HL-60/S4 treated with phorbol 12-myristate 13-acetate at 8.2 ng/mL for 4 days and 3 days (cell line): Measurements from ENCODE around the gene ABHD11.
"Not testable (repeated sequence)": the region's sequence is repeated elsewhere in the genome, so short reads cannot be mapped to it uniquely, and the experiment has no call there.

ENCODE experiments used
- in situ Hi-C: fragments of 300-500 bp; cut with MboI; formaldehyde crosslinking; loops from 2 replicates; pipeline ENCODE4 v1.15.0; 2022; ENCODE audit warnings: low sequenced_read_pairs

Gene ABHD11

GRCh38 chr7:73746378-73746777 is 7.8 kb upstream of the ABHD11 start:
- in situ Hi-C loops: no loop called here

DNA sequence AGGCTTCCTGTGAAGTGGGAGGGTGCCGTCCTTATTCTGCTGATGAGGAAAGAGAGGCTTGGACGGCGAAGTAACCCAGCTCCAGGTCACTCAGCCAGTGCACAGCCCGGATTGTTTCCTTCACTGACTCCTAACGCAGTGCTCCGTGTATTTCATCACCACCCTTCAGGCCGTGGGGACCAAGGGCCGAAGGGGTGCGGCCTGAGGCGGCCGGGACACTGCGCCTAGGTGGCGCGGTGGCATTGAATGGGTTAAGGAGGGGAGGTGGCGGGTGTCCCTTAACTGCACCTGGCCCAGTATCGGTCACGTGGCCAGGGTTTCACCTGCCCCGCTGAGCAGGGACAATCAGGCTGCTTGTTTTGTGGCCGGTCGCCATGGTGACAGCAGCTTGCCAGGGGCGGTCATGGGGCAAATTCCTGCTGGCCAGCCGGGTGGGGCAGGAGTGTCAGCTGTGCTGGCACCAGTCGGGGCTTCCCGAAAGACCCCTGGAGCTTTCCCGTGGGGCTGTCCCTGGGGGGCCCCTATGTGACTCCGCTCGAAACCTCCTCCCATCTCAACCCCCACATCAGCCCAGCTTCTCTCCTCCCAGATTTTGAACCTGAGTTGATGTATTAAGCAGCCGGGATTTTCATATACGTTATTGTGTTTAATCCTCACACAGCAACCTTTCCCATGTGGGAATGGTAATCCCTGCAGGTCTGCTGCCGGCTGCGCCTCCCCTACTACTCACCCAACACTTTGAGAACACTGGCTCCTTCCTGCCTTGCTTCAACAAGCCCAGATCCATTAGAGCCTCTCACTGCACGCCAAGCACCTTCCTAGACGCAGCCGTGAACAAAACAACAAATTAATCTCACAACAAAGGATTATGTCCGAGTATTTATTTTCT is 4.4 kb upstream of the ABHD11 start:
- in situ Hi-C loops: no loop called here

DNA sequence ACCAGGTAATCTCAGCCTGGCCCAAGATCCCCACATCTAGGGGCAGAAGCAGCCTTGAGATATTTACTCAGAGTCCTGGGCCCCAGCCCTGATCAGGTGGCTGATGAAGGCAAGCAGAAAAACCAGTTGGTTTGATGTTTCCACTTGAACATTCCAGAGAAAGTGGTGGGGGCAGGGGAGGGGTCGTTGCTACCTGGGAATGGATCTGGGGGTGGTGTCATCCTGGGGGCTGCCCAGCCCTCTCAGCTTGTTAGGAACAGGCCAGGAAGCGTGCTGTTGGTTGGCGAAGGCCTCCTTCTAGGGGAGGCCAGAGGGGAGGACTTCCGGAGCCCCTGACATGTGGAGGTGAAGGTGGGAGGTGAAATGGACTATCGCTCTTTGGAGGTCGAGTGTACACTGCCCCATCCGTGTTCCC is 3.7 kb upstream of the ABHD11 start:
- in situ Hi-C loops: no loop called here

DNA sequence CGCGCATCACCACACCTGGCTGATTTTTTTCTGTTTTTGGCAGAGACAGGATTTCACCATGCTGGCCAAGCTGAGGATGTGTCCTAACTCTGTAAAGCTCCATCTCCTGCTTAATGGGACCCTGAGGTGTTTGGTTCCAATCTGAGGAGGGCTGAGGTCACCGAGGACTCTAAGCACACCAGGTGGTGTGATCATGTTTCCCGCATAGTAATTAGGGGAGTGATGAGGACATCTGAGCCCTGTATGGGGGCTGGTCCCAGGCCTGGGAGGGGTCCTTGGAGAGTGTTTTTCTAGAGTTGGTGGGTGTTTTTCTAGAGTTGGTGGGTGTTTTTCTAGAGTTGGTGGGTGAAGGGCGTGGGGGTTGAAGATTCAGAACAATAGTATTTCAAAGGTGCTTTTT is 3.0 kb upstream of the ABHD11 start:
- in situ Hi-C loops: no loop called here

DNA sequence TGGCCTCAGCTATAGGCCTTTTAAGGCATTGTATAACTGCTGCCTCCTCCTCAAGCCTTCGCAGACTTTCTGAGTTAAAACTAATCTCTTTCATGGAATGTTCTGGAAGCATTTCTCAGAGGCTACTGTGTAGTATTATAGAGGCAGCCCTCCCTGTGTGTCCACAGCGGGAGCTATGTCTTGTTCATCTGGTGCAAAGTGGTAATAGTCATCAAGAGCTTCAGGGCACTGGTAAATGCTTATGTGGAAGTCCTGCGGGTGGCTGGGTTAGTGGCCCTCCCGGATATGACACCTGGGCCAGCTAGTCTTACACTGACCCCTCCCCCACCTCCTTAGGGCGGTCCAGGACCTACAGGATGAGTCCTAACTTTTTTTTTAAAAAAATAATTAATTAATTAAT is 2.2 kb upstream of the ABHD11 start:
- in situ Hi-C loops: no loop called here

DNA sequence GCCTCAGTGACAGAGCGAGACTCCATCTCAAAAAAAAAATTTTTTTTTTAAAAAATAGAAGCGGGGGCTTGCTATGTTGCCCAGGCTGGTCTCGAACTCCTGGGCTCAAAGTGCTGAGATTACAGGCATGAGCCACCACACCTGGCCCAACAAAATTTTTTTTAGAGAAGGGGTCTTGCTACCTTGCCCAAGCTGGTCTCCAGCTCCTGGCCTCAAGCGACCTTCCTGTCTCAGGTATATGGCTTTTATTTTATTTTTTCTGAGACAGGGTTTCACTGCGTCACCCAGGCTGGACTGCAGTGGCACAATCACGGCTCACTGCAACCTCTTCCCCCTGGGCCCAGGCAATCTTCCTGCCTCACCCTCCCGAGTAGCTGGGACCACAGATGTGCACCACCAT is 1.6 kb upstream of the ABHD11 start:
- in situ Hi-C loops: no loop called here

GRCh38 chr7:73739387-73739767 is 775 bp upstream of the ABHD11 start:
- in situ Hi-C loops: no loop called here

DNA sequence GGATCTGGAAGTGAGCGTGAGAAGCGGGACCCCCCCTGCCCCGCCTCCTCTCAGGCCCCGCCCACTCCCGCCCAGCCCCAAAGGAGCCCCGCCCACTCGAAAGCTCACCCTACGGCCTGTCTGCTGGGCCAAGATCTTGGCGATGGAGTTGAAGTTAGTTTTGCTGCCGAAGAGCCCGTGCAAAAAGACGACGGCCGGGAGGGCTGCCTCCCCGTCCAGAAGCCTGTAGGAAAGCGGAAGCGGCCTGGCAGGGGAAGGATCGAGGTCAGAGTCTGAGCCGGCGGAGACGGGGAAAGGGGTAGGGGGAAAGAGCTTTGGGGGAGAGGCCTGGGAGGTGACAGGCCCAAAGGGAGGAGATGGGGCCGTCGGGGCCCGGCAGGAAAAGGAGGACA is 386 bp downstream of the ABHD11 start:
- in situ Hi-C loops: no loop called here

DNA sequence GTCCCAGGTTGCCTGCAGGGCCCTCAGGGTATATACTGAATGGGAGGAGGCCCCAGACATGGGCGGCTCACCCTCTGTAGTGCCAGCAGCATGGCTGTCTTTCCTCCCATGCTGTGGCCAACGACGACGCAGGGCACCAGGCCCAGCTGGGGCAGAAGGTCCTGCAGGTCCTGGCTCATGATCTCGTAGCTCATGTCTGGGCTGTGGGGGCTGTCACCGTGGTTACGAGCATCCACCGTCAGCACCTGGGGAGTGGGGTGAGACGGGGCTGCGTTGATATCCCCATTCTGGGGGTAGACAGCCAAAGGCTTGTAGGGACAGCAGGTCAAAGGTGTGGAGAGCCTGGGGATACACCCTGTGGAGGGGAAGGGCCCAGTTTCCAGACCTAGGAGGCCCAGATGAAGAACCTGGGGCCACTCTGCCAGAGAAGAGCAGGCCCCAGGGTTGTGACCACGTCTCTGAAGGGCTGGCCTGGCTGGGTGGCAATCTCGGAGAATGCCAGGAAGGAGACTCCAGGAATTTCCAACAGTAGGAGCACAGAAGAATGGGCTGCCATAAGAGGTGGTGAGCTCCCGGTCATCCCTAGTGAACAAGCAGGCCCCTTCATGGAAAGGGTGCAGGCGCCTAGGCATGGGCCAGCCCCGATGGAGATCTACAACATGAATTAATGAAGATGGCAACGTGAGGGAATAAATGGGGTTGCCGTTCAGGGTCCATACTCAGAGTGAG is 947 bp downstream of the ABHD11 start:
- in situ Hi-C loops: no loop called here

DNA sequence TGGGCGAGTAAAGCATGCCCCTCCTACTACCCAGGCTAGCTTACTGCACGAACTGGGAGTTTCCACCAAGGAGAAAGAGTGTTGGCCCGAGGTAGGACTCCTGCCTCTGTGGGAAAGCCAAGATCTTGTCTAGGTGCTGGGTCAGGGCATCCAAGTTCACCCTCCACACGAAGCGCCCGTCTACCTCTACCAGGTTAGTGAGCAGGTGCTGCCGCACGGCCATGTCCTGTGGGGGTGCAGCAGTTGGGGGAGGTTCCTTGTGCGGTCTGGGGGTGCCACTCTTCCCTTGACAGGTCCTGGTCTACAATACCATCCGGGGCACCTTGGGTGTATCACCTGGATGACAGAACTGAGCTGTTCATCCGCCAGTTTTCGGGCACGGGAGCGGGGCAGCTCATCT is 1.7 kb downstream of the ABHD11 start:
- in situ Hi-C loops: no loop called here

DNA sequence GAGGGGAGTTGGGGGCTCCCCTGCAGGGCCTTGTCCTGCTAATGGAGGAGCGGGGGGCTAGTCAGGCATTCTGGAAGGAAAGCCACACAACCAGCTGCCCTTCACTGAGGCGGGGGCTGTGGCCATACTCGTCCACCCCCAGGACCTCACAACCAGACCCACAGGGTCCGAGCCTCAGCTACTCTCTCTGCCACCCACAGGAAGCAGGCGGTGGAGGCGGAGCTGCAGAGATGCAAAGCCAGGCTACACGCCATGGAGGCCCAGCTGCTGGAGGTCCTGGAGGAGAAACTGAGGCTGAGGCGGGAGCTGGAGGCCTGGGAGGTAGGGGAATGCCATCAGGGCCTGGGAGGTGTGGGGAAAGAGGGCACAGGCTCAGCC is 3.1 kb downstream of the ABHD11 start:
- in situ Hi-C loops: no loop called here

GRCh38 chr7:73734619-73735527 is 3.7 kb downstream of the ABHD11 start:
- in situ Hi-C loops: no loop called here

- in situ Hi-C loops: no loop called here
Observed at GRCh38 chr7:73732397-73732796, 6.2 kb downstream of the ABHD11 start.

- in situ Hi-C loops: no loop called here
Observed at GRCh38 chr7:73730485-73730884, 8.1 kb downstream of the ABHD11 start.

DNA sequence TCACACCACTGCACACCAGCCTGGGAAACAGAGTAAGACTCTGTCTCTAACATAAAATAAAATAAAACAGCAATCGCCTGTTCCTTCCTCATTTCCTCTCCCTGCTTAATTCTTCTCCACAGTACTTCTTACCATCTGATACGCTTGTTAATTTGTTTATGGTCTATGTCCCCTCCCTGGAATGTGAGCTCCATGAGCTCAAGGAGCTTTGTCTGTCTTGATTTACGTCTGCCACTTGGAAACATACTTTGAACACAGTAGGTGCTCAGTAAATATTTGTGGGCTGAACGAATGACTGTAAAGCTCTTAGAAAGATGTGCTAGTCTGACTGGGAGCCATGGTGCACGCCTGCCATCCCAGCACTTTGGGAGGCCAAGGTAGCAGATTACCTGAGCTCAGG is 10.1 kb downstream of the ABHD11 start:
- in situ Hi-C loops: no loop called here

DNA sequence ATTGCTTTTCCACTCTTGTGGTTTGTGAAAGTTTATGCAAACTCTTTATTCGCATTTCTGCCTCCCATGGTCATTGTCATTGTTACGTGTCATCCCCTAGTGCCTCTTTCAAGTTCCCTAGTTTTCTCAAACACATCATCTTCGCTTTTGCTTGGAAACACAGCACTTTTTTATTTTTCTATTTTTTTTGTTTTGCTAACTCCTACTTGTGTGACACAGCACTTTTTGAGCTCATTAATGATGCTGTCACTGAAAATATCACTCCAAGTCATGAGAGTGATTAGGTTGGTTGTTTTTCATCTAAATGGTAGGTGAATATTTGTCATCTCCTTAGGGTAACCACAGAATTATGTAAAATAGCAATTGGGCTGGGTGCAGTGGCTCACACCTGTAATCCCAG is 10.7 kb downstream of the ABHD11 start:
- in situ Hi-C loops: no loop called here

DNA sequence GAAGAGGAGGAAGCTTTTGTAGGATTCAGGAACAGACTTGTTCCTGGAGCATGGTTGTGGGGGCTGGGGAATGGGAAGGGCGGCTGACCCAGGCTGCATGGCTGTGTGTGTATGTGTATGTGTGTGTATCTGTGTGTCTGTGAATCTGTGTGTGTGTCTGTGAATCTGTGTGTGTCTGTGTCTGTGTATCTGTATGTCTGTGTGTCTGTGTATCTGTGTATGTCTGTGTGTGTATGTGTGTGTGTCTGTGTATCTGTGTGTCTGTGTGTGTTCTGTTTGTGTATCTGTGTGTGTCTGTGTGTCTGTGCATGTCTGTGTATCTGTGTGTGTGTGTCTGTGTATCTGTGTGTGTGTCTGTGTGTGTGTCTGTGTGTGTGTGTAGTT is 12.5 kb downstream of the ABHD11 start:
- in situ Hi-C loops: no loop called here

GRCh38 chr7:73723813-73724212 is 14.8 kb downstream of the ABHD11 start:
- in situ Hi-C loops: no loop called here

- in situ Hi-C loops: no loop called here
Observed at GRCh38 chr7:73722785-73723184, 15.8 kb downstream of the ABHD11 start.

GRCh38 chr7:73722182-73722581 is 16.4 kb downstream of the ABHD11 start:
- in situ Hi-C loops: not testable (repeated sequence)

- in situ Hi-C loops: no loop called here
Observed at GRCh38 chr7:73721377-73721817, 17.2 kb downstream of the ABHD11 start.
